ENCODE measurements around the gene ZNF496.
"Not testable (repeated sequence)": the region's sequence is repeated elsewhere in the genome, so short reads cannot be mapped to it uniquely, and the experiment has no call there.

GRCh38 chr1:247255772-247256171 is 75.9 kb downstream of the ZNF496 start, which contains the start of gene VN1R5:
- TF ChIP-seq EP300, CTCF (IDR thresholded peaks at IDR 0.05): not testable (repeated sequence)
